ENCODE data around the gene CHID1.

Gene CHID1

DNA sequence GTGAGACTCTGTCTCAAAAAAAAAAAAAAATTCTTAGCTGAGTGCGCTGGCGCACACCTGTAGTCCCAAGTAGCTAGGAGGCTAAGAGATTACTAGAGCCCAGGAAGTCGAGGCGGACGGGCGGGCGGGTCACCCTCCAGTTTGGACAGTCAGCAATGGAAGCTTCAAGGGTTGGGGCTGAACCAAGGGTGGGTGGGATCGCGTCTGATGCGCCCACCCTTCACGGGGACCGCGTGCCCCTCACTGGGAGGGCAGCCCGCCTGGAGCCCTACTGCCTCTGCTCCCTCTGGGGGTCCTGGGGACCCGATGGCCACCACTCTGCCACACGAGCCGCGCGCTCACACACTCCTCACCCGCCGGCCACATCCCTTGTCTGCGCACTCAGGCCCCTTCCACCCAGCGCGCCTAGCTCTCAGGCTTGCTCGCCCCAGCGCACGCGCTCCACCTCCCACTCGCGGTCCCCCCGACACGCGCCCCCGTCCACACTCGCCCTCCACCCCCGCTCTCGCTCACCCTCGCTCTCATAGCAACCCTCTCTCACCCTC lies 494 bp downstream of the CHID1 start:
- no peak for DNase-seq (ENCODE audit: low read depth)

DNA sequence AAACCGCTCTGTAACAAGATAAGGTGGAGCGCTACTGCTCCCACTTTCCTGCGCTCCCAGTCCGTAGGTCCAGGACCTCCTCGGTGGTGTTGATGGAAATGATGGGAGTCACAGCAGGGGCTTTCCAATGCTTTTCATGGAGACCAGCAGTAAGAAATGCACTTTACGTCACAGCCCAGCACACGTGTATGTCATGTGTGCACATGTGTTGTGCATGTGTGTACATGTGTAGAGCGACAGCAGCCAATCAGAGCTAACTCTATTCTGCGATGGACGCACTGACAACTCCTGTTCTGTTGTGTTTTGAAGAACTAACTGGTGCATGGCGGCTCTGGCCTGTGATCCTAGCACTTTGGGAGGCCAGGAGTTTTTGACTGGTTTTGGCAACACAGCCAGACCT lies 1.2 kb downstream of the CHID1 start:
- no peak for DNase-seq (ENCODE audit: low read depth)

DNA sequence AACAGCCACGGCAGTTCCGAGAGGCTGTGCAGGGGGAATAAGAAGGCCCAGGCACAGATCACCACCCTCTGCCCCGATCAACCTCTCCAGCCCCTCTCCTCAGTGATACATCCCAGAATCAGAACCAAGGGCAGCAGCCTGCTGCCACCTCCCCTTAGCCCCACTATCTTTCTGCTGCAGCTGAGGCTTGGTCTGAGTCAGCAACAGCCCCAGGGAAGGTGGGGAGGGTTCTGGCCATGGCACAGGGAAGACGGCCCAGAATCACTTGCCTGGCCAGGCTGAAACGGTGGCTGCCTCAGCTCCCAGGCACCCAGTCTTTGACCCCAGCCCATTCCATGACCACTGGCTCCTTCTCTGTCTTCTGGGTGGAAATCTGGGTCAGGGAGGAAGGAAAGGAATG lies 2.3 kb downstream of the CHID1 start:
- DNase-seq (ENCODE audit: low read depth): no peak

DNA sequence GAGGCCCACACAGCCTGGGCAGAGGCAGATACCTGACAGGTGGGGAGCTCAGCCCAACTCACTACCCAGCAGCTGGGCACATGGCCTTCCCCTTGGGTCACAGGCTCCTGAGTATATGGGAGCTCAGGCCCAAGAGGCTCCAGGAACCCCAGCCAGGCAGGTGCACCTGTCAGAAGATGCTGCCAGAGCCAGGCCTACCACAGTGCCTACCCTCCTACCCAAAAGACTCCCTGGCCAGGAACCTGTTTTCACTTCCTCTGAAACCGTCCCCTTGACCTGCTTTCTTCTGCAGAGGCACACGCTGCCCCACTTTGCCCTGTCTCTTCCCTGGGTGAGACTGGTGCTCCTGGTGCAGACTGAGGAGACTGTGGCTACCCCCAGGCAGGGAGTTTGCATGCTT lies 2.9 kb downstream of the CHID1 start:
- DNase-seq (ENCODE audit: low read depth): no peak

DNA sequence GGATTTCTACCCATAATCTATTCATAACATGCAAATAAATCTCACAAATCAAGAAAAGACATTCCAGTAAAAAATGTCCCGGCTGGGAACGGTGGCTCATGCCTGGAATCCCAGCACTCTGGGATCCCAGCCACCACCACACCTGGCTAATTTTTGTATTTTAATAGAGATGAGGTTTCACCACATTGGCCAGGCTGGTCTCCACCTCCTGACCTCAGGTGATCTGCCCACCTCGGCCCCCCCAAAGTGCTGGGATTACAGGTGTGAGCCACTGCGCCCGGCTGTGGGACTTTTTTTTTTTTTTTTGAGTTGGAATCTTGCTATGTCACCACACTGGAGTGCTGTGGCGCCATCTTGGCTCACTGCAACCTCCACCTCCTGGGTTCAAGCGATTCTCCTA lies 4.7 kb downstream of the CHID1 start:
- no peak for DNase-seq (ENCODE audit: low read depth)

DNA sequence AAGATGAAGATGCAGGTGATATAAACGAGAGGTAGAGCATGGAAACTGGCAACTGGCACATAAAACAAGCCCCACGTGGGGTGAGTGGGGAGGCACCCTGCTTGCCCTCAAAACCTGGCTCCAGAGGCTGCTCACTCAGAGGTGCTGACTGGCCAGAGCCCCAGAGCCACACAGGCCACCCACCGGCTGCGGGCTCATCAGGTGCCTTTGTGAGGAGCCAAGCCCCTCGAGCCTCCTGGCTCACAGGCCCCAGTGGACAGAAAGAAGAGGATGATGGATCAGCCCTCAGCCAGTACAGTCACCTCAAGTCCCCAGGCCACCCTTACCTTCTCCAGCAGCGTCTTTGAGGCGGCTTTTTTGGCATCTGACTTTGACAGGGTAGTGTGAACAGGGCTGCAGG lies 6.2 kb downstream of the CHID1 start:
- no peak for DNase-seq (ENCODE audit: low read depth)

DNA sequence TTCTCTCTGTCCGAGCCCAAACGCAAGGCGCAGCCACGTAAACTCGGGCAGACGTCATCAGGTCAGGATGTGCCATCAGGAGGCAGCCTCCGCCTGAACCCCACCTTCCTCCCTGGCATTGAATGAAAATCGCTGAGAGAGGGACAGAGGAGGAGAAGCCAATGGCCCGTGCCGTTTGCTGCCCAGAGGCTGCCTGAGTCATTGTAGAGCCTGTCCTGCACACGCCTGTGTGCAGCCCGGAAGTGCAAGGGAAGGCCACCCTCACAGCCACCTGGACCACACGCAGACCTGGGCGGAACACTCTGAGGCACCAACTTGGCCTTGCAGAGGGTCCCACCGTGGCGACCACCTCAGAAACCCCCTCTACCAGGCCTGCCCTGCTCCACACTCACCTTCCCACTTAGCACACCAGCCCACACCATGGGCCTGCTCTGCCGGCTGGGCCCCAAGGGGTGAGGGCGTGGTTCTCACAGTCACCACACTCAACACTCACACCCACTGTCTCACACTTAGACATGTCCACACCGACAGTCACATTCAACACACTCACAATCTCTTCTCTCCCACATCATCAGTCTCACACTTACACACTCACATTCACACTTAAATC lies 9.1 kb downstream of the CHID1 start:
- DNase-seq (ENCODE audit: low read depth): no peak

DNA sequence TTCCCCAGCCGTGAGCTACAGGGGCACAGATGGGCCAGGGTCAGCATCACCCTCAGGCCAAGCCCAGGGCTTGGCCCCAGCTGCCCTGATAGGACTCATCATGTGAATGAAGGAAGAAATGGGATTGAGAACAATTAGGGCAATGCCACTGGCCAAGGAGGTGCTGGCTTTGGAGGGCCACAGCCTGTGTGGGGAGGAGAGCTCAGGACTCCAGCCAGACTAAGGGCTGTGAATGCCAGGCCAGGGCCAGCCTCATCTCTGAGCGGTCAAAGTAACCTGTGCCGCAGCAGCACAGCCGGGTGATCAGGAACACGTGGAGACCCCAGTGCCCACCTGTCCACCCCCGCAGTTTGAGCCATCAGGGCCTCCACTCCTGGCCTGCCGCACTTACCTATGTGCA lies 10.1 kb downstream of the CHID1 start:
- no peak for DNase-seq (ENCODE audit: low read depth)

DNA sequence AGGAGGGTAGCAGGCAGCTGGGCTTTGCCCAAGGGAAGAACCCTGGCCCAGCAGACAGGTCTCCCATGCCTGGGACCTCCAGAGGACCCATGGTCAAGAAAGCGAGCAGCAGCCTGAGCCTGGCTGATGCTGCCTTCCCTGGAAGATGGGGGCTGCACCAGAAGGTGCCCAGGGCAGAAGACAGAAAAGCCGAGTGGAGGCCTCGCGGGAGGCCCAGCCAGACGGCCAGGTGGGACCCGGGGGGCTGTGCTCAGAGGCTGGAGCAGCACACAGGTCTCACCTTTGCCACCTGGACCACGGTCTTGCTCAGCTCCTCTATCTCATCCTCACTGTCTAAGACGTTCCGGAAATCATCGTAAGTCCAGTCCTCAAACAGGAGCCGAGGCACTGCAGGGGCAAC lies 10.9 kb downstream of the CHID1 start:
- no peak for DNase-seq (ENCODE audit: low read depth)

DNA sequence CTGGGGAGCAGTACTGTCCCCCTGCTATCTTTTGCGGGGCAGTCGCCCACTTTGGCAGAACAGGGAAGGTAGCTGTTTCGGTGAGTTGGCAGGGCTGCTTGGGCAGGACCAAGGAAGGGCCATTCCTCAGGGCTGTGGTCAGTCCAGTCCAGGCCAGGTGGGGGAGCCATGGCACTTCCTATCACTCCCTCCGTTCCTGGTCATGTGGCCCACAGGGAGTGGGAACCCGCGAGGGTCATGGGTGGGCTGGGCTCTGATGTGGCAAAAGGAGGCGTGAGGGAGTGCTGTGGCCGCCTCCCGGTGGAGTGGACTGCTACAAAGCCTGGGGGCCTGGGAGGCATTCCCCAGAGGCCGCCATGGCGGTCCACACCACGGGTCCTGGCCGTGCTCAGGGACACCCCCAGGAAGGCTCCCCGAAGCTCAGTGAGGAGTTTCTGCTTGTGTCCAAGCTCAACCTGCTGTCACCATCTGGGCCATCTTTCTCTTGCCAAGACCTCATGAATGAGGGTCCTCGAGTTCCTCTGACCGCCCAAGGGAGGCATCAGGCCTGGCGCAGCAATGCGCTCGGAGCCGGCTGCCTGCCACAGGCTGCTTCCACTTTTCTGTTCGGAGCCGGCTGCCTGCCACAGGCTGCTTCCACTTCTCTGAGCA lies 11.9 kb downstream of the CHID1 start:
- DNase-seq (ENCODE audit: low read depth): no peak

DNA sequence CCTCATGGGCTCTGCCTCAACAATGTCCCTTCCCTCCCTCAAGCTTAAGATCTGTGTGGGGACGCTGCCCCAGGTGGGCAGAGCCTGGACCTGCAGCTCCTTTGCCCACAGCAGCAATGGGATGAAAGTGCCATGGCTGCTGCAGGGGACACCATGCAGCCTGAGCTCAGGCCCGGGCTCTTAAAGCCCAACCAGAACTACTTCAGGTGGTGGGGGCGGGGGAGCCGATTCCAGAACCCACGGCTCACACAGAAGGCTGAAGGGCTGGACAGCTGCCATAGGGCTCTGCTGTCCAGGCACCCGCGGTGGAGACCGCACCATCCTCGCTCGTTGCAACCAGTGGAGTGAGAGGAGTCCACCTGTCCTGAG lies 12.5 kb downstream of the CHID1 start:
- no peak for DNase-seq (ENCODE audit: low read depth)

DNA sequence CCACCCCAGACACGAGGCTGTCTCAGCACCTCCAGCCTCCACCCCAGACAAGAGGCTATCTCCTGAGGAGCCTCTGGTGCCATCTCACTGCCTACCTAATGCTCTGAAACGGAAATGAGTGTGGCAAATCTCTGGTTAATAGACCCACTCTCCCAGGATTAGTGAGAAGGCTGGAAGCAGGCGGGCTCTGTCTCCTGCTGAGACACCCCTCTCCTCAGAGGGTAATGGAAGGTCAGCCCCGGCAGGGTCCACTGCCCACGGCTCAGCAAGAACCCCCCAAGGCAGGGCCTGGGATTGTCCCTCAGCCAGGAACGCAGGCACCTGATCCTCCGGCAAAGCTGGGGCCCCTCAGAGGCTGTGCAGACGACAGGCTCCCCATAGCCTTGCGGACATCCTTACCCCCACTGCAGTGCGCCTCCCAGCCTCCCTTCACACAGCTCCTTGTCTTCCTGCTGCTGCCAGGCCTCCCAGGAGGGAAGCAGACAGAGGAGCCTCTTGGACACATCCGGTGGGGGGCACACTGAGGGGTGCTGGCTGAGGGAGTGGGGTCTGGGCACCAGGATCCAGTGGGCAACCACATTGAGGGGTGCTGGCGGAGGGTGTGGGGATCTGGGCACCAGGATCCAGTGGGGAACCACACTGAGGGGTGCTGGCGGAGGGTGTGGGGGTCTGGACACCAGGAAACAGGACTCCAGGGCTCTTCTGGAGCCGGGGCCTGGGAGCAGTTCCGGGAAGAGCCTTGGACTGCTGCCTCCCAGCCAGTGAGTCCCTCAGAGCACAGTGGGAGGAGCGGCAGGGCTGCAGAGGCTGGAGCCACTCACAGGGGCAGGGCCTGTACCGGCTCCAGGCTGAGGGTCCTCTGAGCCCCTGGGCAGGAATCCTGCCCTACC lies 13.1 kb downstream of the CHID1 start:
- DNase-seq (ENCODE audit: low read depth): no peak

DNA sequence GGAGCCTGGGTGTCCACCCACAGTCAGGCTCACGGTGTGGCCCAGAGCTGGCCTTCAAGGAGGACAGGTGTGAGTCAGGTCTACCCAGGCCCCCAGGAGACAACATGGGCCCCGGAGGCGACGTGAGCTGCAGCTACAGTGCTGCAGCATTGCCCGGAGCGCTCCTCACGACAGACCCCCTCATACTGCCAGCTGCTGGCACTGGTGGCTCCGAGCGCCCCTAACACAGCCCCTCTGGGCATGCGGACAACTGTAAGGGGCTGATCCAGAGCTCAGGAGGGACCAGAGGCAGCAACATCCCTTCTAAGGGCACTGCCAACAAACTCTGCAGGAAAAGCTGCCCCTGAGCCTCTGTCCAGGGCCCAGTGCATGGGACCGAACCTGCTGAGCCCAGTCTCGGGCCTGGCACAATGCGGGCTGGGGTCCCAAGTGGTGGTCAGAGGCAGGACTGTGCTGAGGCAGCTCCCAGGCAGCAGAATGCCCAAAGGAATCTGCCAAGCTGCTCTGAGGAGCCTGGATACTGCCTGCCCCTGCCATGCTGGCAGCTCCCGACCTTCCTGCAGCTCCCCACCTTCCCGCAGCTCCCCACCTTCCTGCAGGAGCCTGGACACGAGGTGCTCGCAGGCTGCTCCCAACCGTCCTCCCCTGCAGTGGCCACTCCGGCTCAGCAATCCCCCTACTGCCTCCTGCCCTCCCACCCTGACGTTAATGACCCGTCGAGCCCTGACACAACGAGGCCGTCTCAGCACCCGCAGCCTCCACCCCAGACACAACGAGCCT lies 15.1 kb downstream of the CHID1 start:
- DNase-seq (ENCODE audit: low read depth): no peak

DNA sequence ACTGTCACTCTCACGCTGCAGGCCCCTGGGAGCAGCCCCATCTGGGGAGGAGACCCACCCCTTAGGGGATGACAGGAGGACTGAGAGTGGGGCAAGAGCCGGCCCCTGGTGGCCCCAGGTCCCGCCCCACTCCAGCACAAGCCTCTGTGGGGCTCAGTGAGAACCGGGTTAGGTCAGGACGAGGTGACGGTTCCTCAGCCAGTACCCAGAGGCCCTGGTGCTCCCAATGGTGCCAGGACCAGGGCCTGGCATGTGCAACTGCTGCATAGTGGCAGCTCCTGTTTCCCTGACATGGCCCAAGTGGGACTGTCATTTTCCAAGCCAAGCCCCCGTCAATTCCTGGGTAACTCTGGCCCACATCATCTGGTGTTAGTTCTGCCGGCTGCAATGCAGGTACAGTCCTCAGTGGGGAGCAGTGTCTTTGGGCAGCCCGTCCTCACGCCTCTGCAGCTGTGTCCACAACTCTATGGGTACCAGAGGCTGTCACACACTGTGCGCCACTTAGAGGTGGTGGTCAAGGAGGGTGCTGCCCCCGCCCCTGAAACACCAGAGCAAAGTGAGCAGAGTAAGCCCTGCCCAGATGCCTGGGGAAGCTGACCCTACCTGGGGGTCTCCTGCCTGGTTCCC lies 15.9 kb downstream of the CHID1 start:
- no peak for DNase-seq (ENCODE audit: low read depth)

DNA sequence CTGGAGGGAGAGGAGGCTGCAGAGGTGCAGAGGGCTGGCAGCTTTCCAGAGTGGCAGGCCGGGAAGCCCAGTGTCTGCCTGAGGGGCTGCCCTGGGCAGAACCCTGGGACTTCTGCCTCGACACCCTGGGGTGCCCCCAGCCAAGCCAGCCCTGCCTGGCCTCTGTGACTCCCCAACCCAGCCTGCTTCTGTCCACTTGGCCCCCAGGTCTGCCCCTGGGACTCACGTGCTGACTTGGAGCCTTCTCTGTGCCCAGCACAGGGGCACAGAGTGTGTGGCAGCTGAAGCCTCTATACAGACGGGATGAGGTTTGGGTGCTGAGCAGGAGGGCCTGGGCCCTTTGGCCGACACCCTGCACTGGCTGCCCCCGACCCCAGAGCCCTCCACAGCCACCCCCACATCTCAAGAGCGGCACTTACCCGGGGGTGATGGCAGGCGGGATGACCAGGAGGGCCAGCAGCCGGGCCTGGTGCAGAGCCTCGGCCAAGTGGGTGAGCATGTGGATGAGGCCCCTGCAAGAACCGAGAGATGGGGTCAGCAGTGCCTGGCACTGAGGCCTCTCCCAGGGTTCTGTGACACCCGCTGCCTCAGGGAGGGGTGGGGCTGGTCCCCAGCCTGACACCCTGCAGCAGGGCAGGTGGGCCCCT lies 17.5 kb downstream of the CHID1 start:
- no peak for DNase-seq (ENCODE audit: low read depth)

DNA sequence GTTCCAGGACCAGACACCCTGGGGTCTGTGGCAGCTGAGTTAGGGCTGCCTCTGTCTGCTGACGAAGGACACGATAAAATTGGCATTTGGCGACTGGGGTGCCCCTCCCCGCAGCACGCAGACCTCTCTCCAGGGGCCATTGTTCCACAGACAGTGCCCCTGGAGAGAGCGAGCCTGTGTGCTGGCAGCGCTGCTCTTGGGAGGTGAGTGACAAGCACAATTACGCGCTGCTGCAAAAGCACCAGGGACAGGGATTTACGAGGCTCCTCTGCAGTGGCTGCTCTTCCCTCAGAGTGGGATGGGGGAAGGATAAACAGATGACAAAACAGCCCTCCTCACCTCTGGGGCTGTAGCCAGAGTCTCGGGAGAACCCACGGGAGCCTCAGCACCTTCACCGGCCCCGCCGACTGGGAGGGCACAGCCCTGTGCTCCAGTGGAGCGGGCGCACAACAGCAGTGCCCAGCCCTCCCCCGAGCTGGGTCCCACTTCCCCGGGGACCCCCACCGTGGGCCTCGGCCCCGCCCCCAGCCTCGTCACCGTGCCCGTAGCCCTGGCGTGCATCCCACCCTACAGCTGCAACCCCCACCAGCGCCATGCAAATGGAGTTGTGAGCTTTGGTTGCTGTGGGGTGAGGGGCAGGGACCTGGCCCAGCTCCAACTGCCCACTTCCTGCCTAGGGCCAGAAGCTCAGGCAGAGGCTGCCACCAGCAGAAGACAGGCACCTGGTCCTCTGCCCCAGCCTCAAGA lies 19.6 kb downstream of the CHID1 start:
- no peak for DNase-seq (ENCODE audit: low read depth)

DNA sequence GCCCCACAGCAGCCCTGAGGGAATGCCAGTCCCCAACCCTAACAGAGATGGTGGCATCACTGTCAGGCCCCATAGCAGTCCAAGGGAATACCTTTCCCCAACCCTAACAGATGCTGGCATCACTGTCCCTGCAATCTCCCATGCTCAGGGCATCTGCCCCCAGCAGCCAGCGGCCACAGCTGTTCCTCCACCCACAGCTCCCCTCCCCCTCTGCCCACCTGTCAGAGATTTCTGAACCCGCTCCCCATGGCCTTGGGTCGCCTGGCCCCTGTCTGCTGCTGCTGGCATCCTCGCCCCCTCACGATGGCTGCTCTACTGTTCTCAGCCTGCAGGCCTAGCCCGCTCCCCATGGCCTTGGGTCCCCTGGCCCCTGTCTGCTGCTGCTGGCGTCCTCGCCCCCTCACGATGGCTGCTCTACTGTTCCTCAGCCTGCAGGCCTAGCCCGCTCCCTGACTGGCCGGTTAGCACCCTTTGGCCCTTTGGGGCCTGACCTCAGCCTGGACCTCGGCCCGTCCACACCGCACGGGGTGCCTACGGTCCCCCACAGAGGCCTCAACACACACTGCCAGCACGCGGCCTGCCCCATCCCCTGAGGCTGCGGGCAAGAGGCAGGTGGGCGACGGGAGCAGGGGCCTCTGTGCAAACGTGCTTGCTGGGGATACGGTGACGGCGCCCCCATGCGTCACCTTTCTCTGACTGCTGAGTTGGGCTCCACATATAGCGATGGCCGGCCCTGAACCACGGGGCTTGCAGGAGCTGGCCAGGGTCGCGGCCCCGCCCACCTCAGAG lies 20.7 kb downstream of the CHID1 start:
- DNase-seq (ENCODE audit: low read depth): no peak

DNA sequence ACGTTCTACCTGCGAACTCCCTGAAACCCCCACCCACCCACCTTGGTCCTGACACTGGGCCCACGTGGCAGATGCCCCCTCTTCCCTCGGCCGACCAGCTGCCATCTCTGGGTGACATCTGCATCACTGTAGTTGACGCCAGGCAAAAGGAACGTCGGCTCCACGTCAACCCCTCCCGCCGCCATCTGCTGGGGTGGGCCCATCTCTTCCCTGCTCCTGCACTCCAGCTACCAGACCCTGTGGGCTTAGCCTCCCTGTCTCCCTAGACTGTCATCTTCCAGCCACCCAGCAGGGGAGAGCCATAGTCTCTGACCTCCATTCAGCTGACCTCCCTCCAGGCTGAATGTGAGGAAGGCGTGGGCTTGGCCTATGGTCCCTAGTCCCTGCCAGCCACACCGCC lies 21.4 kb downstream of the CHID1 start:
- DNase-seq (ENCODE audit: low read depth): no peak

DNA sequence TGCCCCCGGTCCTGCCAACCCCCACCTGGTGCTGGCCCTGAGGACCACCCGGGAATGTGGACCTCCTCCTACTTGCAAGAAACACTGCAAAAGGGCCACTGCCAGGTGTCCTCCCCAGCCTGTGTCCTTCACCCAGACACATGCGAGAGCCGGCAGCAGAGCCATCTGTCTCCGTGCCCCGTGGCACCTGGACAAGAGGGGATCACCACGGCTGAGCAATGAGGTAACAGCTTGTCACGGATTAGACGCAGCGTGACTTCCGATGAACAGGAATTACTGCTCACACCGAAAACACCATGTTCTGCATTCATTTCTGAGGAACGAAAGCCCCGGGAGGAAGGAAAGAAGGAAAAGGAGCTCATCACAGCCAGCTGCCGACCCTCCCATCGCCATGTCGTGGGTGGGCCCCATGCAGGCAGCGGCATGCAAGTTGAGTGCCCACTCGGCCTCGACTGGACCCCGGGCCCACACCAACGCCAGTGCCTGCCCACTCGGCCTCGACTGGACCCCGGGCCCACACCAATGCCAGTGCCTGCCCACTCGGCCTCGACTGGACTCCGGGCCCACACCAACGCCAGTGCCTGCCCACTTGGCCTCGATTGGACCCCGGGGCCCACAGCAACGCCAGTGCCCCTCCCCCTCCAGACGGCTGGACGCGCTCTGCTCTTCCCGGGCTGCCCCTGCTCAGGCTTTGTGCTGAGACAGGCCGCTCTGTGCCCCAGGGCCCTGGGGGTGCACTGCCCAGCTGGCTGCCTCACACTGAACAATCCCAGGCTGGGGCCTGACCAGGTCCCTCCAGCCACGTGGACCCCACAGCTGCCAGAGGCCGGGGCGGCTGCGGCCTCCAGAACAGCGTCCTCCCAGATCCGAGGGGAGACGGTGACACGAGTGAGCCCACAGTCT lies 22.0 kb downstream of the CHID1 start:
- no peak for DNase-seq (ENCODE audit: low read depth)
